OCI-LY1 (cell line): ENCODE measurements around the gene MOB3A.
A peak's percentile ranks its signal among the peaks of the same experiment; 100 is the strongest.
"Not testable (repeated sequence)": the region's sequence is repeated elsewhere in the genome, so short reads cannot be mapped to it uniquely, and the experiment has no call there.

ENCODE experiments used
- H2AFZ ChIP-seq: fragments of 200-600 bp; sonication (generic), shearing (Covaris generic); 2 replicates; pipeline ENCODE4 v1.6.0; 2014; ENCODE audit warnings: antibody characterized with exemption, mild to moderate bottlenecking, low read length
- H3F3A ChIP-seq: fragments of 200-600 bp; sonication (generic), shearing (Covaris generic); 2 replicates; pipeline ENCODE4 v1.6.0; 2014; ENCODE audit warnings: mild to moderate bottlenecking, antibody characterized with exemption, low read length, moderate library complexity; ENCODE audit not compliant: insufficient read depth
- H3K27ac ChIP-seq: fragments of 200-600 bp; sonication (generic); 2 replicates; pipeline ENCODE4 v1.5.1; 2014; ENCODE audit warnings: low read length, mixed run types, mild to moderate bottlenecking, low read depth; ENCODE audit not compliant: poor library complexity, severe bottlenecking
- H3K27me3 ChIP-seq: fragments of 200-600 bp; sonication (generic); 2 replicates; pipeline ENCODE4 v1.6.0; 2014; ENCODE audit warnings: antibody characterized with exemption, mild to moderate bottlenecking, low read length, moderate library complexity; ENCODE audit not compliant: insufficient read depth
- H3K36me3 ChIP-seq: fragments of 200-600 bp; sonication (generic); 2 replicates; pipeline ENCODE4 v1.6.1; 2014; ENCODE audit warnings: mild to moderate bottlenecking, antibody characterized with exemption, low read length, moderate library complexity, mixed read lengths; ENCODE audit not compliant: insufficient read depth
- H3K4me1 ChIP-seq: fragments of 200-600 bp; sonication (generic); 2 replicates; pipeline ENCODE4 v1.5.1; 2014; ENCODE audit warnings: mild to moderate bottlenecking, low read length, moderate library complexity; ENCODE audit not compliant: insufficient read depth, severe bottlenecking
- H3K4me2 ChIP-seq: fragments of 200-600 bp; sonication (generic), shearing (Covaris generic); 2 replicates; pipeline ENCODE4 v1.6.1; 2014; ENCODE audit warnings: low read length
- H3K4me3 ChIP-seq: fragments of 200-600 bp; sonication (generic); 2 replicates; pipeline ENCODE4 v1.5.1; 2014; ENCODE audit warnings: low read length, low read depth, mild to moderate bottlenecking, mixed read lengths; ENCODE audit not compliant: poor library complexity, severe bottlenecking
- H3K79me2 ChIP-seq: fragments of 200-600 bp; shearing (Covaris generic); 2 replicates; pipeline ENCODE4 v1.6.1; 2016; ENCODE audit warnings: mixed run types, low read length, mixed read lengths; ENCODE audit not compliant: insufficient read depth
- H3K9ac ChIP-seq: fragments of 200-600 bp; sonication (generic), shearing (Covaris generic); 2 replicates; pipeline ENCODE4 v1.6.1; 2014; ENCODE audit warnings: mild to moderate bottlenecking, low read length, mixed read lengths
- H3K9me2 ChIP-seq: fragments of 200-600 bp; sonication (generic), shearing (Covaris generic); 2 replicates; pipeline ENCODE4 v1.6.1; 2014; ENCODE audit warnings: low read depth, mild to moderate bottlenecking, low read length, mixed read lengths
- H3K9me3 ChIP-seq: fragments of 200-600 bp; shearing (Covaris generic); 2 replicates; pipeline ENCODE4 v1.6.1; 2014; ENCODE audit warnings: low read length, mixed read lengths
- H4K20me1 ChIP-seq: fragments of 200-600 bp; sonication (generic), shearing (Covaris generic); 2 replicates; pipeline ENCODE4 v1.6.0; 2016; ENCODE audit warnings: mild to moderate bottlenecking, low read length; ENCODE audit not compliant: insufficient read depth
- CTCF ChIP-seq: fragments of 200-600 bp; sonication (generic), shearing (Covaris generic); IDR thresholded peaks from 2 replicates; pipeline ENCODE4 v1.5.1; 2017; ENCODE audit warnings: mild to moderate bottlenecking, antibody characterized with exemption, low read length, moderate library complexity, mixed read lengths
- EZH2 ChIP-seq: fragments of 200-600 bp; sonication (generic), shearing (Covaris generic); IDR thresholded peaks from 2 replicates; pipeline ENCODE4 v1.8.0; 2017; ENCODE audit warnings: borderline replicate concordance, mixed run types, mild to moderate bottlenecking, antibody characterized with exemption, low read length, moderate library complexity, mixed read lengths

MOB3A gene

DNA sequence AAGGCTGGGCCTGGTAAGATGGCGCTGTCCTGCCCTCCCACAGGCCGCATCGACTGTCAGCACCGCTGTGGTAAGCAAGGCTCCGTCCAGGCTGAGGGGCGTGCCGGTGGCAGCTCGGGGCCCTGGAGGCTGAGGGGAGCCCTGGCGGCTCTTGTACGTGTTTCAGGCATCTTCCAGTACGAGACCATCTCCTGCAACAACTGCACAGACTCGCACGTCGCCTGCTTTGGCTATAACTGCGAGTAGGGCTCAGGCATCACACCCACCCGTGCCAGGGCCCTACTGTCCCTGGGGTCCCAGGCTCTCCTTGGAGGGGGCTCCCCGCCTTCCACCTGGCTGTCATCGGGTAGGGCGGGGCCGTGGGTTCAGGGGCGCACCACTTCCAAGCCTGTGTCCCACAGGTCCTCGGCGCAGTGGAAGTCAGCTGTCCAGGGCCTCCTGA, 1.8 kb upstream of the MOB3A start:
- Histone ChIP-seq H3K9me3 (no peaks in the 10 kb centered on the region), H3K9ac (no peak overlapping the region; the same call in 1 of the 2 replicates), H3K4me3 (peak overlapping the region; percentile 56), H3K79me2 (no peaks in the 10 kb centered on the region), H3K27me3 (no peaks in the 10 kb centered on the region), H3K4me2 (peak overlapping the region; percentile 75; the same call in 1 of the 2 replicates), H3K4me1 (peaks cover 35% of the 10 kb centered on the region), H4K20me1 (no peaks in the 10 kb centered on the region), H3K36me3 (peaks cover 21% of the 10 kb centered on the region), H3F3A (no peaks in the 10 kb centered on the region), H3K27ac (no peak overlapping the region), H2AFZ (no peak overlapping the region), H3K9me2 (no peaks in the 10 kb centered on the region)
- TF ChIP-seq EZH2: no peak
- TF ChIP-seq CTCF: no peak

DNA sequence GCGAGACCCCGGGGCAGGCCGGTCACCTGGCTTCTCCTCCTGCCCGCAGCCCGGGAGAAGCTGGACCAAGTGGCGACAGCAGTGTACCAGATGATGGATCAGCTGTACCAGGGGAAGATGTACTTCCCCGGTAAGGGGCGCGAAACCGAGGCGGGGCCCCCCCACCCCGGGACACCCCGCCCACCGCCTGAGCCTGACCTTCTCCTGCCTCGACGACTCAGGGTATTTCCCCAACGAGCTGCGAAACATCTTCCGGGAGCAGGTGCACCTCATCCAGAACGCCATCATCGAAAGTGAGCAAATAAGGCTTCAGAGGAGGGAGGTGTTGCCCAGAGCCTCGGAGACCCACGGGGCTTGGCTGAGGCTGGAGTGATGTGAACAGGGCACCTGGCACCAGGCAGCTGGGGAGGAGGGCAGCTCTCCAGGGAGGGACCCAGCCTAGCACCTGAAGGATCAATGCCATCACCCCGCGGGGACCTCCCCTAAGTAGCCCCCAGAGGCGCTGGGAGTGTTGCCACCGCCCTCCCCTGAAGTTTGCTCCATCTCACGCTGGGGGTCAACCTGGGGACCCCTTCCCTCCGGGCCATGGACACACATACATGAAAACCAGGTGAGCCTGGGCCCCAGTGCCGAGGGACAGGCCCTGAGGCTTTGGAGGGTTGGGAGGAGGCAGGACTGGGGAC, 1.2 kb upstream of the MOB3A start:
- H3F3A ChIP-seq: no peaks in the 10 kb centered on the region
- peaks cover 21% of the 10 kb centered on the region for H3K36me3 ChIP-seq
- H2AFZ ChIP-seq: no peak overlapping the region
- H4K20me1 ChIP-seq: no peaks in the 10 kb centered on the region
- H3K4me2 ChIP-seq: peak overlapping the region; percentile 75
- peaks cover 38% of the 10 kb centered on the region for H3K4me1 ChIP-seq
- H3K4me3 ChIP-seq: peak overlapping the region; percentile 56
- H3K27me3 ChIP-seq: no peaks in the 10 kb centered on the region
- H3K27ac ChIP-seq: no peak overlapping the region
- peak overlapping the region; percentile 34; the same call in 1 of the 2 replicates for H3K9ac ChIP-seq
- no peak for TF ChIP-seq EZH2
- TF ChIP-seq CTCF: 0 out of 2 replicates have a peak, but pooled peaks have one; percentile 3
- no peaks in the 10 kb centered on the region for H3K9me3 ChIP-seq
- H3K79me2 ChIP-seq: no peaks in the 10 kb centered on the region
- no peaks in the 10 kb centered on the region for H3K9me2 ChIP-seq

- Histone ChIP-seq H3K9me3 (no peaks in the 10 kb centered on the region), H3K9ac (peak within 1 kb of the TSS; percentile 68), H3K36me3 (peaks cover 18% of the 10 kb centered on the region), H4K20me1 (no peaks in the 10 kb centered on the region), H2AFZ (no peak within 1 kb of the TSS), H3K27ac (peak within 1 kb of the TSS; percentile 82), H3K79me2 (no peaks in the 10 kb centered on the region), H3K9me2 (no peaks in the 10 kb centered on the region), H3F3A (no peaks in the 10 kb centered on the region), H3K4me3 (peak within 1 kb of the TSS; percentile 68), H3K4me2 (peak within 1 kb of the TSS; percentile 86), H3K4me1 (peaks cover 38% of the 10 kb centered on the region), H3K27me3 (no peaks in the 10 kb centered on the region)
- TF ChIP-seq EZH2: no peak
- peak; percentile 23; the same call in 1 of the 2 replicates for TF ChIP-seq CTCF
Observed at GRCh38 chr19:2096480-2097202, 515 bp upstream of the MOB3A start, which contains the start of gene IZUMO4. IZUMO4 (plus strand) TSS chr19:2096915; CDS start chr19:2096946, 31 bp downstream.

DNA sequence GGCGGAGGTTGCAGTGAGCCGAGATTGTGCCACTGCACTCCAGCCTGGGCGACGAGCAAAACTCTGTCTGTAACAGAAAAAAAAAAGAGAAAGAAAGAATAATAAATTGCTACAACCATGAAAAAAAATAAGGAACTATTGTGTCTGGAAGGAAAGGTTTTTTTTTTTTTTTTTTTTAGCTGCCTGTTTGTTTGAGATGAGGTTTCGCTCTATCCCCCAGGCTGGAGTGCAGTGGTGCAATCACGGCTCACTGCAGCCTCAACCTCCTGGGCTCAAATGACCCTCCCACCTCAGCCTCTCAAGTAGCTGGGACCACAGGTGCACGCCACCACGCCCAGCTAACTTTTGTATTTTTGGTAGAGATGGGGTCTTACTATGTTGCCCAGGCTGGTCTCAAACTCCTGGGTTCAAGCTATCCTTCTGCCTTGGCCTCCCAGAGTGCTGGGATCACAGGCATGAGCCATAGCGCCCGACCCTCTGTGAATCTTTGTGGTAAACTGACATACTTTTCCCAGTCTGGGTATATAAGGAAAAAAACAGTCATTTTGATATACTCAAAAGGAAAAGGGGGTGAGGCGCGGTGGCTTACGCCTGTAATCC, 4.1 kb downstream of the MOB3A start:
- H3K27ac ChIP-seq: peak overlapping the region; percentile 98
- H3K79me2 ChIP-seq, H3K36me3 ChIP-seq, H4K20me1 ChIP-seq, H2AFZ ChIP-seq, H3K9me2 ChIP-seq, H3K4me3 ChIP-seq, H3K9ac ChIP-seq, H3F3A ChIP-seq, H3K9me3 ChIP-seq, H3K27me3 ChIP-seq, H3K4me2 ChIP-seq: not testable (repeated sequence)
- peaks cover 68% of the 10 kb centered on the region for H3K4me1 ChIP-seq
